HCT116 (cell line): ENCODE measurements around the gene C3AR1.

Experiments used
- CEBPB ChIP-seq: IDR thresholded peaks from 2 replicates; pipeline ENCODE4 v1.6.1; 2012; ENCODE audit warnings: low read depth
- POLR2A ChIP-seq: IDR thresholded peaks from 2 replicates; pipeline ENCODE4 v1.7.0; 2011; ENCODE audit warnings: borderline replicate concordance; ENCODE audit not compliant: insufficient read depth, insufficient read length; ENCODE audit errors: extremely low read depth
- TF ChIP-seq, protein P1 (sequence below): IDR thresholded peaks from 2 replicates; pipeline ENCODE4 v1.6.1; 2012; ENCODE audit warnings: low read depth
- TF ChIP-seq, protein P2 (sequence below): IDR thresholded peaks from 2 replicates; pipeline ENCODE4 v1.6.1; 2012
- TF ChIP-seq, protein P3 (sequence below), 3 experiments: fragments of 200-600 bp in 1 of 3; sonication (generic) in 1 of 3; IDR thresholded peaks in 2 of 3; conservative IDR thresholded peaks in 1 of 3; 2 replicates each; pipeline ENCODE4 v1.5.1; 2012 to 2017; ENCODE audit warnings: low read depth in 2 of 3, low read length in 2 of 3, antibody characterized with exemption in 1 of 3, borderline replicate concordance in 1 of 3, control low read depth in 1 of 3, mild to moderate bottlenecking in 1 of 3, mixed read lengths in 1 of 3, mixed run types in 1 of 3, moderate library complexity in 1 of 3; ENCODE audit not compliant: insufficient read depth in 1 of 3

DNA sequence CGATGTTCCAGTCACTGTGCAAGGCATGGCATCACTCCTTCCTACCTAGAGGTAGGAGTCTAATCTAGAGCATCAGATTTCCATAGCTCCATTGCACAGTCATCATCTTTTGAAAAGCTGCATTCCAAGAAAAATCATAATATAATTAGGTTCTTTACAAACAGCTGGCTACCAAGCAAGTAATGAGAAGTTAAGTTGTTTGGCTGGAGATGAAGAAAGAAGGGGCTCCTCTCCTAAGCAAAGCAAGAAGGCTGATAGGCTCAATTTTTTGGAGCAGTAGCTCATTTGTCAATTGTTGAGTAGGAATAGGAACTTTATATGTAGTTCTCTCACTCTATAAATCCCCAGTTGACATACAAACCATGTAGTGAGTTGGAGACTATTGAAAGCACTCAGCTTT, 25.4 kb downstream of the C3AR1 start:
- TF ChIP-seq, protein P1, sequence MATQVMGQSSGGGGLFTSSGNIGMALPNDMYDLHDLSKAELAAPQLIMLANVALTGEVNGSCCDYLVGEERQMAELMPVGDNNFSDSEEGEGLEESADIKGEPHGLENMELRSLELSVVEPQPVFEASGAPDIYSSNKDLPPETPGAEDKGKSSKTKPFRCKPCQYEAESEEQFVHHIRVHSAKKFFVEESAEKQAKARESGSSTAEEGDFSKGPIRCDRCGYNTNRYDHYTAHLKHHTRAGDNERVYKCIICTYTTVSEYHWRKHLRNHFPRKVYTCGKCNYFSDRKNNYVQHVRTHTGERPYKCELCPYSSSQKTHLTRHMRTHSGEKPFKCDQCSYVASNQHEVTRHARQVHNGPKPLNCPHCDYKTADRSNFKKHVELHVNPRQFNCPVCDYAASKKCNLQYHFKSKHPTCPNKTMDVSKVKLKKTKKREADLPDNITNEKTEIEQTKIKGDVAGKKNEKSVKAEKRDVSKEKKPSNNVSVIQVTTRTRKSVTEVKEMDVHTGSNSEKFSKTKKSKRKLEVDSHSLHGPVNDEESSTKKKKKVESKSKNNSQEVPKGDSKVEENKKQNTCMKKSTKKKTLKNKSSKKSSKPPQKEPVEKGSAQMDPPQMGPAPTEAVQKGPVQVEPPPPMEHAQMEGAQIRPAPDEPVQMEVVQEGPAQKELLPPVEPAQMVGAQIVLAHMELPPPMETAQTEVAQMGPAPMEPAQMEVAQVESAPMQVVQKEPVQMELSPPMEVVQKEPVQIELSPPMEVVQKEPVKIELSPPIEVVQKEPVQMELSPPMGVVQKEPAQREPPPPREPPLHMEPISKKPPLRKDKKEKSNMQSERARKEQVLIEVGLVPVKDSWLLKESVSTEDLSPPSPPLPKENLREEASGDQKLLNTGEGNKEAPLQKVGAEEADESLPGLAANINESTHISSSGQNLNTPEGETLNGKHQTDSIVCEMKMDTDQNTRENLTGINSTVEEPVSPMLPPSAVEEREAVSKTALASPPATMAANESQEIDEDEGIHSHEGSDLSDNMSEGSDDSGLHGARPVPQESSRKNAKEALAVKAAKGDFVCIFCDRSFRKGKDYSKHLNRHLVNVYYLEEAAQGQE: no peak
- TF ChIP-seq, protein P2, sequence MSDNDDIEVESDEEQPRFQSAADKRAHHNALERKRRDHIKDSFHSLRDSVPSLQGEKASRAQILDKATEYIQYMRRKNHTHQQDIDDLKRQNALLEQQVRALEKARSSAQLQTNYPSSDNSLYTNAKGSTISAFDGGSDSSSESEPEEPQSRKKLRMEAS: no peak
- TF ChIP-seq, protein P3, sequence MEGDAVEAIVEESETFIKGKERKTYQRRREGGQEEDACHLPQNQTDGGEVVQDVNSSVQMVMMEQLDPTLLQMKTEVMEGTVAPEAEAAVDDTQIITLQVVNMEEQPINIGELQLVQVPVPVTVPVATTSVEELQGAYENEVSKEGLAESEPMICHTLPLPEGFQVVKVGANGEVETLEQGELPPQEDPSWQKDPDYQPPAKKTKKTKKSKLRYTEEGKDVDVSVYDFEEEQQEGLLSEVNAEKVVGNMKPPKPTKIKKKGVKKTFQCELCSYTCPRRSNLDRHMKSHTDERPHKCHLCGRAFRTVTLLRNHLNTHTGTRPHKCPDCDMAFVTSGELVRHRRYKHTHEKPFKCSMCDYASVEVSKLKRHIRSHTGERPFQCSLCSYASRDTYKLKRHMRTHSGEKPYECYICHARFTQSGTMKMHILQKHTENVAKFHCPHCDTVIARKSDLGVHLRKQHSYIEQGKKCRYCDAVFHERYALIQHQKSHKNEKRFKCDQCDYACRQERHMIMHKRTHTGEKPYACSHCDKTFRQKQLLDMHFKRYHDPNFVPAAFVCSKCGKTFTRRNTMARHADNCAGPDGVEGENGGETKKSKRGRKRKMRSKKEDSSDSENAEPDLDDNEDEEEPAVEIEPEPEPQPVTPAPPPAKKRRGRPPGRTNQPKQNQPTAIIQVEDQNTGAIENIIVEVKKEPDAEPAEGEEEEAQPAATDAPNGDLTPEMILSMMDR (IDR thresholded peaks at IDR 0.05 in 2 of 3, conservative IDR thresholded peaks at IDR 0.05 in 1 of 3; ENCODE audit: borderline replicate concordance in 1 of 3, insufficient read depth in 1 of 3, low read depth in 2 of 3, low read length in 2 of 3): no peak
- TF ChIP-seq POLR2A (no peak), CEBPB (no peak)
